Prostate gland (tissue), 2 donors: ENCODE data around the gene GNB3.

ENCODE experiments used
- CTCF ChIP-seq, 4 experiments: fragments of 200-600 bp in 2 of 4; fragments of 450-650 bp in 2 of 4; sonication (generic) in 2 of 4; IDR thresholded peaks; 1 replicate in 3 of 4; 2 replicates in 1 of 4; pipeline ENCODE4 v1.5.1; 2016 to 2019; ENCODE audit warnings: antibody characterized with exemption in 4 of 4, mild to moderate bottlenecking in 2 of 4, moderate library complexity in 2 of 4
- POLR2A ChIP-seq: fragments of 450-650 bp; IDR thresholded peaks from one replicate; pipeline ENCODE4 v1.6.1; 2016; ENCODE audit warnings: antibody characterized with exemption, mild to moderate bottlenecking
- POLR2AphosphoS5 ChIP-seq: sonication (generic); formaldehyde crosslinking; IDR thresholded peaks from one replicate; pipeline ENCODE4 v1.6.1; 2017; ENCODE audit warnings: antibody characterized with exemption

GRCh38 chr12:6818645-6819044 is 22.1 kb upstream of the GNB3 start:
- TF ChIP-seq POLR2A (no peak), POLR2AphosphoS5 (no peak), CTCF (IDR thresholded peaks at IDR 0.05) (no peak)
